ENCODE data around the gene DDX6. TPM values are rescaled to one million over a fixed set of nuclear protein-coding genes. Genes with fewer than 3 reads are reported as not detected.
"Not testable (repeated sequence)": the region's sequence is repeated elsewhere in the genome, so short reads cannot be mapped to it uniquely, and the experiment has no call there.

DDX6 gene
- total and polyA plus RNA-seq, 10 donors, result 36.3 to 206 (median 167) TPM

- H3K4me1 ChIP-seq, result peaks cover 5 to 37% (median 27%) of the 10 kb centered on the region in 6 donors
- peak overlapping the region in 4 of 8 donors; percentile 3 to 32 (median 11) for H3K27ac ChIP-seq
- 47 to 57% (median 50%) methylated on average over 6 of the region's 6 CpGs for WGBS, 5 donors
- H3K4me3 ChIP-seq, result peak overlapping the region in 1 of 8 donors; percentile 31
- DNase-seq, result no peak
- H3K36me3 ChIP-seq, result no peaks in the 10 kb centered on the region
- TF ChIP-seq POLR2A (IDR thresholded peaks at IDR 0.05), result no peak
- no peak for TF ChIP-seq POLR2AphosphoS5 (IDR thresholded peaks at IDR 0.05)
- TF ChIP-seq CTCF (IDR thresholded peaks at IDR 0.05 in 8 of 11, conservative IDR thresholded peaks at IDR 0.05 in 3 of 11), result no peak
- H3K27me3 ChIP-seq (replicated peaks in 1 of 7), result no peaks in the 10 kb centered on the region
- intact Hi-C loops (cut with DNase I; ENCODE audit: low total_unique reads), result no loop called here
- H3K9me3 ChIP-seq, result no peaks in the 10 kb centered on the region
Observed at GRCh38 chr11:118834427-118835028, 43.6 kb upstream of the DDX6 start.

- Histone ChIP-seq H3K27ac (no peak overlapping the region), H3K4me3 (no peak overlapping the region), H3K27me3 (replicated peaks in 1 of 7) (no peaks in the 10 kb centered on the region), H3K36me3 (no peaks in the 10 kb centered on the region), H3K9me3 (no peaks in the 10 kb centered on the region), H3K4me1 (peaks cover 0 to 26% (median 4%) of the 10 kb centered on the region in 6 donors)
- TF ChIP-seq POLR2A (IDR thresholded peaks at IDR 0.05) (no peak), CTCF (IDR thresholded peaks at IDR 0.05 in 8 of 11, conservative IDR thresholded peaks at IDR 0.05 in 3 of 11) (no peak), POLR2AphosphoS5 (IDR thresholded peaks at IDR 0.05) (no peak)
- no peak for DNase-seq
- intact Hi-C loops (cut with DNase I; ENCODE audit: low total_unique reads), result no loop called here
- 88 to 94% (median 91%) methylated on average over 7 of the region's 7 CpGs for WGBS, 5 donors
Observed at GRCh38 chr11:118827118-118827517, 36.2 kb upstream of the DDX6 start.

GRCh38 chr11:118822936-118823510 lies 32.1 kb upstream of the DDX6 start:
- intact Hi-C loops (cut with DNase I; ENCODE audit: low total_unique reads); H3K4me3 ChIP-seq; H3K36me3 ChIP-seq; H3K27me3 ChIP-seq (replicated peaks in 1 of 7); DNase-seq; H3K9me3 ChIP-seq: not testable (repeated sequence)
- peak overlapping the region in 7 of 8 donors; percentile 17 to 88 (median 75) for H3K27ac ChIP-seq
- H3K4me1 ChIP-seq, result peaks cover 0 to 65% (median 29%) of the 10 kb centered on the region in 6 donors
- 69 to 80% (median 76%) methylated on average over 8 of the region's 8 CpGs for WGBS, 5 donors

GRCh38 chr11:118820412-118821357 lies 29.7 kb upstream of the DDX6 start:
- H3K27ac ChIP-seq, result peak overlapping the region; percentile 53 to 88 (median 70)
- intact Hi-C loops (cut with DNase I; ENCODE audit: low total_unique reads), result no loop called here
- DNase-seq, result peak; percentile 85
- no peaks in the 10 kb centered on the region for H3K27me3 ChIP-seq (replicated peaks in 1 of 7)
- TF ChIP-seq POLR2AphosphoS5 (IDR thresholded peaks at IDR 0.05) (peak; percentile 32 to 50 (median 40)), POLR2A (IDR thresholded peaks at IDR 0.05) (peak in 1 of 3 donors; percentile 9), CTCF (IDR thresholded peaks at IDR 0.05 in 8 of 11, conservative IDR thresholded peaks at IDR 0.05 in 3 of 11) (no peak)
- no peaks in the 10 kb centered on the region for H3K36me3 ChIP-seq
- H3K4me1 ChIP-seq, result peaks cover 0 to 65% (median 29%) of the 10 kb centered on the region in 6 donors
- peak overlapping the region in 1 of 8 donors; percentile 14 for H3K4me3 ChIP-seq
- no peaks in the 10 kb centered on the region for H3K9me3 ChIP-seq
- WGBS, 5 donors, result 55 to 73% (median 60%) methylated on average over 9 to 14 of the region's 14 CpGs

GRCh38 chr11:118820025-118820379 lies 29.0 kb upstream of the DDX6 start:
- H3K36me3 ChIP-seq; H3K9me3 ChIP-seq; H3K27me3 ChIP-seq (replicated peaks in 1 of 7); DNase-seq; H3K4me3 ChIP-seq; intact Hi-C loops (cut with DNase I; ENCODE audit: low total_unique reads): not testable (repeated sequence)
- 79 to 86% (median 81%) methylated on average over 7 of the region's 7 CpGs for WGBS, 5 donors
- Histone ChIP-seq H3K27ac (peak overlapping the region; percentile 53 to 88 (median 70)), H3K4me1 (peaks cover 0 to 64% (median 29%) of the 10 kb centered on the region in 6 donors)
